Mesenchymal stem cell (in vitro differentiated cells and primary cell): Measurements from ENCODE around the gene FAM174B.

Experiments used
- DNase-seq: peaks from one replicate; pipeline ENCODE4 v3.0.0-alpha.2; 2013
- H2AFZ ChIP-seq: one replicate; pipeline ENCODE4 v1.6.1; 2013; ENCODE audit warnings: low read depth, mild to moderate bottlenecking, control low read depth, inconsistent platforms, low read length, moderate library complexity
- H2AK5ac ChIP-seq: 2 replicates; pipeline ENCODE4 v1.6.1; 2013; ENCODE audit warnings: low read length, moderate library complexity, mild to moderate bottlenecking, inconsistent platforms; ENCODE audit not compliant: severe bottlenecking
- H2BK120ac ChIP-seq: one replicate; pipeline ENCODE4 v1.6.1; 2013; ENCODE audit warnings: low read depth, mild to moderate bottlenecking, inconsistent platforms, low read length, moderate library complexity
- H2BK12ac ChIP-seq, 2 experiments: one replicate each; pipeline ENCODE4 v1.6.1; 2013; ENCODE audit warnings: inconsistent platforms in 2 of 2, low read length in 2 of 2, mild to moderate bottlenecking in 2 of 2, moderate library complexity in 2 of 2, control low read depth in 1 of 2
- H2BK15ac ChIP-seq: one replicate; pipeline ENCODE4 v1.6.1; 2013; ENCODE audit warnings: mild to moderate bottlenecking, low read depth, inconsistent platforms; ENCODE audit not compliant: poor library complexity, severe bottlenecking
- H2BK5ac ChIP-seq: 2 replicates; pipeline ENCODE4 v1.6.1; 2013; ENCODE audit warnings: low read depth, mild to moderate bottlenecking, low read length, control low read depth, inconsistent platforms; ENCODE audit not compliant: poor library complexity, severe bottlenecking
- H3K14ac ChIP-seq, 2 experiments: one replicate each; pipeline ENCODE4 v1.6.1; 2013; ENCODE audit warnings: inconsistent platforms in 2 of 2, low read length in 2 of 2, control low read depth in 1 of 2, mild to moderate bottlenecking in 1 of 2, moderate library complexity in 1 of 2
- H3K18ac ChIP-seq, 2 experiments: one replicate each; pipeline ENCODE4 v1.6.1; 2013; ENCODE audit warnings: inconsistent platforms in 2 of 2, low read length in 2 of 2, control low read depth in 1 of 2, low read depth in 1 of 2, mild to moderate bottlenecking in 1 of 2
- H3K23ac ChIP-seq, 2 experiments: one replicate each; pipeline ENCODE4 v1.6.1; 2013; ENCODE audit warnings: inconsistent platforms in 2 of 2, low read length in 2 of 2, mild to moderate bottlenecking in 2 of 2, moderate library complexity in 2 of 2, control low read depth in 1 of 2
- H3K27ac ChIP-seq: 2 replicates; pipeline ENCODE4 v1.5.1; 2013; ENCODE audit warnings: mild to moderate bottlenecking, moderate library complexity, low read length, control low read depth, inconsistent platforms; ENCODE audit not compliant: poor library complexity, severe bottlenecking
- H3K27me3 ChIP-seq, 2 experiments: 2 replicates each; pipeline versions ENCODE4 v1.6.1 to v1.7.0; 2013; ENCODE audit warnings: low read length in 2 of 2, mild to moderate bottlenecking in 2 of 2, moderate library complexity in 2 of 2, control low read depth in 1 of 2, inconsistent platforms in 1 of 2; ENCODE audit not compliant: control insufficient read depth in 1 of 2, insufficient read depth in 1 of 2
- H3K36me3 ChIP-seq, 2 experiments: 2 replicates each; pipeline versions ENCODE4 v1.6.1 to v1.7.0; 2013; ENCODE audit warnings: low read length in 2 of 2, control low read depth in 1 of 2, inconsistent platforms in 1 of 2, low read depth in 1 of 2, mild to moderate bottlenecking in 1 of 2; ENCODE audit not compliant: insufficient read depth in 2 of 2, control insufficient read depth in 1 of 2
- H3K4ac ChIP-seq, 2 experiments: one replicate each; pipeline ENCODE4 v1.6.1; 2013; ENCODE audit warnings: inconsistent platforms in 2 of 2, low read length in 2 of 2, mild to moderate bottlenecking in 2 of 2, moderate library complexity in 2 of 2, control low read depth in 1 of 2, low read depth in 1 of 2
- H3K4me1 ChIP-seq: 2 replicates; pipeline ENCODE4 v1.6.1; 2013; ENCODE audit warnings: low read depth, low read length, control low read depth; ENCODE audit not compliant: control insufficient read depth, insufficient read depth
- H3K4me2 ChIP-seq: 2 replicates; pipeline ENCODE4 v1.6.1; 2013; ENCODE audit warnings: low read length, mild to moderate bottlenecking, inconsistent platforms; ENCODE audit not compliant: poor library complexity, severe bottlenecking
- H3K4me3 ChIP-seq, 2 experiments: 2 replicates each; pipeline versions ENCODE4 v1.5.1 to v1.7.0; 2013; ENCODE audit warnings: low read length in 2 of 2, mild to moderate bottlenecking in 2 of 2, control low read depth in 1 of 2, low read depth in 1 of 2; ENCODE audit not compliant: insufficient read depth in 1 of 2
- H3K79me1 ChIP-seq: replicated peaks from 2 replicates; pipeline ENCODE4 v1.6.1; 2013; ENCODE audit warnings: mild to moderate bottlenecking, control low read depth, low read length, inconsistent platforms; ENCODE audit not compliant: poor library complexity, severe bottlenecking
- H3K9ac ChIP-seq: 2 replicates; pipeline ENCODE4 v1.7.0; 2013; ENCODE audit warnings: mild to moderate bottlenecking, low read length, moderate library complexity
- H3K9me3 ChIP-seq: 2 replicates; pipeline ENCODE4 v1.7.0; 2013; ENCODE audit warnings: mild to moderate bottlenecking, low read length; ENCODE audit not compliant: control insufficient read depth
- H4K8ac ChIP-seq: one replicate; pipeline ENCODE4 v1.6.1; 2013; ENCODE audit warnings: inconsistent platforms, mild to moderate bottlenecking, low read length, moderate library complexity
- H4K91ac ChIP-seq: one replicate; pipeline ENCODE4 v1.6.1; 2013; ENCODE audit warnings: mild to moderate bottlenecking, low read length, inconsistent platforms
- WGBS: methylation state at CpG from one replicate; pipeline ENCODE4 v1.1.7; 2013; ENCODE audit warnings: mixed read lengths; 5-methylcytosine and 5-hydroxymethylcytosine counted together

The FAM174B gene

GRCh38 chr15:92648190-92648875 is 7.2 kb downstream of the FAM174B start:
- Histone ChIP-seq H3K27me3 (peaks cover under 1 to 5% of the 10 kb centered on the region in 2 experiments), H2AK5ac (no peak overlapping the region), H3K4me3 (no peak overlapping the region), H3K9me3 (no peaks in the 10 kb centered on the region), H4K8ac (no peak overlapping the region), H3K14ac (no peak overlapping the region), H2BK12ac (no peak overlapping the region), H3K27ac (no peak overlapping the region), H3K36me3 (no peaks in the 10 kb centered on the region), H3K4me2 (no peak overlapping the region), H3K9ac (no peak overlapping the region), H3K4ac (no peak overlapping the region), H2BK120ac (no peak overlapping the region), H2AFZ (no peak overlapping the region), H3K79me1 (no peaks in the 10 kb centered on the region), H3K23ac (no peak overlapping the region), H2BK15ac (no peak overlapping the region), H2BK5ac (no peak overlapping the region), H3K4me1 (no peaks in the 10 kb centered on the region), H3K18ac (no peak overlapping the region), H4K91ac (no peak overlapping the region)
- WGBS = 78% methylated on average over 2 of the region's 8 CpGs
- DNase-seq = no peak

GRCh38 chr15:92647467-92648163 is 8.0 kb downstream of the FAM174B start:
- H3K18ac ChIP-seq = no peak overlapping the region
- no peaks in the 10 kb centered on the region for H3K4me1 ChIP-seq
- H3K4me3 ChIP-seq = no peak overlapping the region
- no peak overlapping the region for H3K4ac ChIP-seq
- no peak overlapping the region for H3K4me2 ChIP-seq
- H2AFZ ChIP-seq = no peak overlapping the region
- H2AK5ac ChIP-seq = no peak overlapping the region
- no peaks in the 10 kb centered on the region for H3K79me1 ChIP-seq
- H3K9ac ChIP-seq = no peak overlapping the region
- no peaks in the 10 kb centered on the region for H3K9me3 ChIP-seq
- H2BK5ac ChIP-seq = no peak overlapping the region
- no peak overlapping the region for H3K27ac ChIP-seq
- no peak overlapping the region for H3K23ac ChIP-seq
- peaks cover 0 to 4% of the 10 kb centered on the region in 2 experiments for H3K27me3 ChIP-seq
- no peaks in the 10 kb centered on the region for H3K36me3 ChIP-seq
- no peak overlapping the region for H4K8ac ChIP-seq
- no peak overlapping the region for H2BK12ac ChIP-seq
- H3K14ac ChIP-seq = no peak overlapping the region
- H2BK15ac ChIP-seq = no peak overlapping the region
- H2BK120ac ChIP-seq = no peak overlapping the region
- no peak overlapping the region for H4K91ac ChIP-seq
- no peak for DNase-seq
- no CpG with 5 or more reads among the region's 1 CpG for WGBS

GRCh38 chr15:92646216-92646615 is 9.4 kb downstream of the FAM174B start:
- Histone ChIP-seq H3K36me3 (no peaks in the 10 kb centered on the region), H2BK5ac (no peak overlapping the region), H3K23ac (no peak overlapping the region), H3K4me1 (no peaks in the 10 kb centered on the region), H2BK15ac (no peak overlapping the region), H3K14ac (no peak overlapping the region), H3K79me1 (no peaks in the 10 kb centered on the region), H3K4me3 (no peak overlapping the region), H3K18ac (no peak overlapping the region), H3K9me3 (no peaks in the 10 kb centered on the region), H4K91ac (no peak overlapping the region), H3K4ac (no peak overlapping the region), H3K4me2 (no peak overlapping the region), H2AFZ (no peak overlapping the region), H4K8ac (no peak overlapping the region), H2BK120ac (no peak overlapping the region), H2AK5ac (no peak overlapping the region), H3K9ac (no peak overlapping the region), H3K27ac (no peak overlapping the region), H2BK12ac (no peak overlapping the region), H3K27me3 (peaks cover 0 to 4% of the 10 kb centered on the region in 2 experiments)
- WGBS = 100% methylated on average over 1 of the region's 2 CpGs
- DNase-seq = no peak

- H2BK12ac ChIP-seq = no peak overlapping the region
- no peaks in the 10 kb centered on the region for H3K9me3 ChIP-seq
- no peak overlapping the region for H4K91ac ChIP-seq
- H3K23ac ChIP-seq = peak overlapping the region in 1 of 2 experiments; percentile 15
- H2AFZ ChIP-seq = no peak overlapping the region
- peaks cover 0 to 4% of the 10 kb centered on the region in 2 experiments for H3K27me3 ChIP-seq
- H2BK5ac ChIP-seq = no peak overlapping the region
- no peak overlapping the region for H3K4me3 ChIP-seq
- no peaks in the 10 kb centered on the region for H3K4me1 ChIP-seq
- no peaks in the 10 kb centered on the region for H3K79me1 ChIP-seq
- no peak overlapping the region for H2BK120ac ChIP-seq
- H3K4me2 ChIP-seq = no peak overlapping the region
- H4K8ac ChIP-seq = no peak overlapping the region
- H3K36me3 ChIP-seq = no peaks in the 10 kb centered on the region
- no peak overlapping the region for H3K18ac ChIP-seq
- WGBS = 40% methylated on average over 2 of the region's 2 CpGs
- H3K4ac ChIP-seq = no peak overlapping the region
- H3K14ac ChIP-seq = no peak overlapping the region
- H2BK15ac ChIP-seq = no peak overlapping the region
- H3K27ac ChIP-seq = no peak overlapping the region
- H2AK5ac ChIP-seq = no peak overlapping the region
- H3K9ac ChIP-seq = no peak overlapping the region
- no peak for DNase-seq
Observed at GRCh38 chr15:92645731-92646130, 9.8 kb downstream of the FAM174B start.
